SK-N-SH (cell line): Measurements from ENCODE around the gene NRL. TPM values are rescaled to one million over a fixed set of nuclear protein-coding genes. Genes with fewer than 3 reads are reported as not detected.

Experiments used
- CTCF ChIA-PET: fragments of 300-600, 350-600 bp; formaldehyde crosslinking; extraction: SDS; loops from one replicate; lab custom pipeline; 2021; lab: Yijun Ruan, JAX
- POLR2A ChIA-PET: fragments of 350-600 bp; sonication (Branson Sonifier 250); formaldehyde crosslinking; extraction: SDS; loops from one replicate; lab custom pipeline; 2020; ENCODE audit warnings: antibody characterized with exemption, inconsistent platforms; lab: Yijun Ruan, JAX
- DNase-seq: peaks from one replicate; pipeline ENCODE4 v3.0.0; 2012
- H2AFZ ChIP-seq: fragments of 200-600 bp; sonication (generic); 2 replicates; pipeline ENCODE4 v1.8.1; 2016; ENCODE audit warnings: antibody characterized with exemption, mild to moderate bottlenecking, low read depth
- H3F3A ChIP-seq: fragments of 200-600 bp; sonication (generic); replicated peaks from 2 replicates; pipeline ENCODE3; 2016; ENCODE audit warnings: antibody characterized with exemption, mild to moderate bottlenecking; ENCODE audit not compliant: insufficient read depth
- H3K27ac ChIP-seq, 2 experiments: fragments of 200-500 bp in 1 of 2; fragments of 200-600 bp in 1 of 2; sonication (Bioruptor generic) in 1 of 2; sonication (generic), shearing (Covaris generic) in 1 of 2; 2 replicates each; pipeline versions ENCODE4 v1.5.1 to v1.6.1; 2014 to 2016; ENCODE audit warnings: low read depth in 2 of 2, inconsistent platforms in 1 of 2, low read length in 1 of 2, mild to moderate bottlenecking in 1 of 2, mixed read lengths in 1 of 2
- H3K27me3 ChIP-seq: fragments of 200-600 bp; sonication (generic), shearing (Covaris generic); 2 replicates; pipeline ENCODE4 v1.6.1; 2016; ENCODE audit warnings: mixed run types; ENCODE audit not compliant: insufficient read depth
- H3K36me3 ChIP-seq, 2 experiments: fragments of 200-500 bp in 1 of 2; fragments of 200-600 bp in 1 of 2; sonication (Bioruptor generic) in 1 of 2; sonication (generic) in 1 of 2; replicated peaks in 1 of 2; 2 replicates each; pipeline versions ENCODE3 to v1.5.1; 2014 to 2016; ENCODE audit warnings: low read length in 1 of 2, mild to moderate bottlenecking in 1 of 2; ENCODE audit not compliant: insufficient read depth in 2 of 2, control insufficient read depth in 1 of 2
- H3K4me1 ChIP-seq, 2 experiments: fragments of 200-500 bp in 1 of 2; fragments of 200-600 bp in 1 of 2; sonication (Bioruptor generic) in 1 of 2; sonication (generic), shearing (Covaris generic) in 1 of 2; 2 replicates each; pipeline versions ENCODE4 v1.5.1 to v1.6.1; 2014 to 2016; ENCODE audit warnings: low read depth in 1 of 2, low read length in 1 of 2, mixed run types in 1 of 2; ENCODE audit not compliant: insufficient read depth in 2 of 2, control insufficient read depth in 1 of 2
- H3K4me2 ChIP-seq: fragments of 200-600 bp; sonication (generic), shearing (Covaris generic); 2 replicates; pipeline ENCODE4 v1.6.1; 2017; ENCODE audit warnings: mixed run types
- H3K4me3 ChIP-seq, 2 experiments: fragments of 200-500 bp in 1 of 2; fragments of 200-600 bp in 1 of 2; sonication (Bioruptor generic) in 1 of 2; sonication (generic), shearing (Covaris generic) in 1 of 2; 2 replicates each; pipeline versions ENCODE4 v1.5.1 to v1.8.1; 2014 to 2016; ENCODE audit warnings: low read depth in 2 of 2, inconsistent platforms in 1 of 2, low read length in 1 of 2, mild to moderate bottlenecking in 1 of 2, mixed read lengths in 1 of 2, moderate library complexity in 1 of 2
- H3K79me2 ChIP-seq: fragments of 200-600 bp; sonication (generic); 2 replicates; pipeline ENCODE4 v1.8.1; 2017; ENCODE audit warnings: mild to moderate bottlenecking; ENCODE audit not compliant: insufficient read depth
- H3K9ac ChIP-seq: fragments of 200-600 bp; sonication (generic); 2 replicates; pipeline ENCODE4 v1.6.1; 2017; ENCODE audit warnings: mixed run types
- H3K9me2 ChIP-seq: fragments of 200-600 bp; sonication (generic); 2 replicates; pipeline ENCODE4 v1.6.1; 2017; ENCODE audit warnings: mixed run types
- H3K9me3 ChIP-seq: fragments of 200-600 bp; sonication (generic); 2 replicates; pipeline ENCODE4 v1.6.1; 2017; ENCODE audit warnings: mixed run types, mild to moderate bottlenecking, moderate library complexity
- H4K20me1 ChIP-seq: fragments of 200-600 bp; sonication (generic); 2 replicates; pipeline ENCODE4 v1.6.1; 2017; ENCODE audit warnings: mild to moderate bottlenecking, mixed run types; ENCODE audit not compliant: insufficient read depth
- ELF1 ChIP-seq: IDR thresholded peaks from 2 replicates; pipeline ENCODE4 v1.4.0; 2012
- FOSL2 ChIP-seq: IDR thresholded peaks from 2 replicates; pipeline ENCODE4 v1.4.0; 2012; ENCODE audit warnings: low read depth, mild to moderate bottlenecking, moderate library complexity, borderline replicate concordance
- FOXJ3 ChIP-seq: sonication (generic); formaldehyde crosslinking; IDR thresholded peaks from 2 replicates; pipeline ENCODE4 v1.5.1; 2020; ENCODE audit warnings: mild to moderate bottlenecking, missing genetic modification reagents
- GATA2 ChIP-seq: sonication (generic); formaldehyde crosslinking; IDR thresholded peaks from 2 replicates; pipeline ENCODE4 v1.5.0; 2020; ENCODE audit warnings: mild to moderate bottlenecking, missing genetic modification reagents
- JUND ChIP-seq: IDR thresholded peaks from 2 replicates; pipeline ENCODE4 v1.4.0; 2012
- MEF2A ChIP-seq: IDR thresholded peaks from 2 replicates; pipeline ENCODE4 v1.4.0; 2012; ENCODE audit warnings: low read depth, borderline replicate concordance
- RCOR1 ChIP-seq: fragments of 150-350 bp; IDR thresholded peaks from 2 replicates; pipeline ENCODE4 v1.6.1; 2017; ENCODE audit warnings: antibody characterized with exemption, low read length
- SMC3 ChIP-seq: IDR thresholded peaks from 2 replicates; pipeline ENCODE4 v1.6.1; 2012; ENCODE audit warnings: low read depth, low read length, improper control_type of control experiment
- TAF1 ChIP-seq: IDR thresholded peaks from 2 replicates; pipeline ENCODE4 v1.6.1; 2012; ENCODE audit warnings: low read depth, mild to moderate bottlenecking, low read length, moderate library complexity, borderline replicate concordance
- TCF12 ChIP-seq: IDR thresholded peaks from 2 replicates; pipeline ENCODE4 v1.4.0; 2012
- USF2 ChIP-seq: fragments of 150-350 bp; IDR thresholded peaks from 2 replicates; pipeline ENCODE4 v1.6.1; 2017; ENCODE audit warnings: antibody characterized with exemption, low read length, low read depth, borderline replicate concordance
- ZBTB33 ChIP-seq: IDR thresholded peaks from 2 replicates; pipeline ENCODE4 v1.4.0; 2012; ENCODE audit warnings: low read depth, borderline replicate concordance
- WGBS: methylation state at CpG from one replicate; pipeline ENCODE4 v1.1.6; 2017; ENCODE audit warnings: low lambda C conversion rate; 5-methylcytosine and 5-hydroxymethylcytosine counted together
- polyA plus RNA-seq, 3 experiments: library from polyadenylated mRNA; depleted of rRNA; stranded (reverse); fragments of >200 nt; gene quantifications; 2 replicates each; pipeline ENCODE4 v1.2.3, GENCODE V29; 2012
- TF ChIP-seq, protein P1 (sequence below): IDR thresholded peaks from 2 replicates; pipeline ENCODE4; 2012

Gene NRL
- polyA plus RNA-seq, 1 of the 3 experiments (the other 2 are of a cell fraction): 0.76 TPM

GRCh38 chr14:24088095-24088494, 26.7 kb downstream of the NRL start:
- ChIA-PET POLR2A (no interaction called here), CTCF (interaction anchor here (13.8 to 25.4 kb wide), 2 partner anchors 18 to 22 kb away, joined by 219 to 1159 read pairs; partner anchors contain the start of genes CARMIL3 and CPNE6)
- no peaks in the 10 kb centered on the region for H3K79me2 ChIP-seq
- H4K20me1 ChIP-seq: no peaks in the 10 kb centered on the region
- no peak overlapping the region for H3K9ac ChIP-seq
- no peaks in the 10 kb centered on the region for H3K36me3 ChIP-seq
- H3F3A ChIP-seq: no peaks in the 10 kb centered on the region
- no peaks in the 10 kb centered on the region for H3K27me3 ChIP-seq
- H3K27ac ChIP-seq: no peak overlapping the region
- WGBS: 57% methylated on average over 2 of the region's 2 CpGs
- DNase-seq: no peak
- H2AFZ ChIP-seq: no peak overlapping the region
- no peak overlapping the region for H3K4me3 ChIP-seq
- H3K4me1 ChIP-seq: peaks cover 0 to 3% of the 10 kb centered on the region in 2 experiments; a peak in 1 of 4 replicates
- H3K4me2 ChIP-seq: no peak overlapping the region
- H3K9me3 ChIP-seq: no peaks in the 10 kb centered on the region
- TF ChIP-seq FOXJ3 (CRISPR knock-in tag) (no peak), GATA2 (CRISPR knock-in tag) (no peak), RCOR1 (no peak), TAF1 (no peak), JUND (no peak), MEF2A (no peak)
- no peaks in the 10 kb centered on the region for H3K9me2 ChIP-seq

DNA sequence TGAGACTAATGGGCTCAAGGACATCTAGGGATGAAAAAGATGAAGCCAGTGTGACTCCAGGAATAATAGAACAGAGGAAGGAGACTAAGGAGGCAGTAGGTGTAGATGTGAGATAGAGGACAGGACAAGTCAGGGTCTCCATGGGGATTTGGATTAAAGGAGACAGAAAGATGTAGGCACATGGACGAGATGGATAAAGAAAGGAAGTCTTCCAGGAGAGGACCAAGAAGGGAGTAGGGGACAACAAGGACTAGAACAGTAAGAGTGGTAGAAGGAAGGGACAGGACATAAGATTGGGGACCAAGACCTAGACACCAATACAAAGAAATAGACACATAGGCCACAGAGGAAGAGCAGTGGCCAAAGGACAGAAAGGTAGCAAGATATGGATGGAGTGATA, 27.7 kb downstream of the NRL start:
- H3K9ac ChIP-seq: no peak overlapping the region
- H3K27ac ChIP-seq: no peak overlapping the region
- no peaks in the 10 kb centered on the region for H3F3A ChIP-seq
- DNase-seq: no peak
- 22% methylated on average over 1 of the region's 1 CpG for WGBS
- H3K4me1 ChIP-seq: peaks cover 0 to 3% of the 10 kb centered on the region in 2 experiments; a peak in 1 of 4 replicates
- no peaks in the 10 kb centered on the region for H3K9me2 ChIP-seq
- ChIA-PET CTCF (interaction anchor here (21.5 to 42.8 kb wide), 2 partner anchors 13 to 28 kb away, joined by 284 to 1159 read pairs; partner anchors contain the start of gene PCK2), POLR2A (no interaction called here)
- H3K4me2 ChIP-seq: no peak overlapping the region
- no peak overlapping the region for H3K4me3 ChIP-seq
- no peaks in the 10 kb centered on the region for H3K9me3 ChIP-seq
- TF ChIP-seq FOXJ3 (CRISPR knock-in tag) (no peak), FOSL2 (no peak), TAF1 (no peak), ZBTB33 (no peak), SMC3 (no peak), ELF1 (no peak), GATA2 (CRISPR knock-in tag) (no peak), USF2 (no peak), TCF12 (no peak)
- TF ChIP-seq, protein P1, sequence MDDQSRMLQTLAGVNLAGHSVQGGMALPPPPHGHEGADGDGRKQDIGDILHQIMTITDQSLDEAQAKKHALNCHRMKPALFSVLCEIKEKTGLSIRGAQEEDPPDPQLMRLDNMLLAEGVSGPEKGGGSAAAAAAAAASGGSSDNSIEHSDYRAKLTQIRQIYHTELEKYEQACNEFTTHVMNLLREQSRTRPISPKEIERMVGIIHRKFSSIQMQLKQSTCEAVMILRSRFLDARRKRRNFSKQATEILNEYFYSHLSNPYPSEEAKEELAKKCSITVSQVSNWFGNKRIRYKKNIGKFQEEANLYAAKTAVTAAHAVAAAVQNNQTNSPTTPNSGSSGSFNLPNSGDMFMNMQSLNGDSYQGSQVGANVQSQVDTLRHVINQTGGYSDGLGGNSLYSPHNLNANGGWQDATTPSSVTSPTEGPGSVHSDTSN: no peak
- H3K79me2 ChIP-seq: no peaks in the 10 kb centered on the region
- 0 out of 2 replicates have a peak, but pooled peaks cover 3% of the 10 kb centered on the region for H3K27me3 ChIP-seq
- H3K36me3 ChIP-seq: no peaks in the 10 kb centered on the region
- no peak overlapping the region for H2AFZ ChIP-seq
- H4K20me1 ChIP-seq: no peaks in the 10 kb centered on the region
